NCI-H2196 (cell line): ENCODE data around the gene DCAKD.

Source experiments
- DNase-seq: peaks from one replicate; lab custom pipeline; 2025; ENCODE audit not compliant: unreplicated experiment; lab: John Stamatoyannopoulos, UW

DCAKD gene

DNA sequence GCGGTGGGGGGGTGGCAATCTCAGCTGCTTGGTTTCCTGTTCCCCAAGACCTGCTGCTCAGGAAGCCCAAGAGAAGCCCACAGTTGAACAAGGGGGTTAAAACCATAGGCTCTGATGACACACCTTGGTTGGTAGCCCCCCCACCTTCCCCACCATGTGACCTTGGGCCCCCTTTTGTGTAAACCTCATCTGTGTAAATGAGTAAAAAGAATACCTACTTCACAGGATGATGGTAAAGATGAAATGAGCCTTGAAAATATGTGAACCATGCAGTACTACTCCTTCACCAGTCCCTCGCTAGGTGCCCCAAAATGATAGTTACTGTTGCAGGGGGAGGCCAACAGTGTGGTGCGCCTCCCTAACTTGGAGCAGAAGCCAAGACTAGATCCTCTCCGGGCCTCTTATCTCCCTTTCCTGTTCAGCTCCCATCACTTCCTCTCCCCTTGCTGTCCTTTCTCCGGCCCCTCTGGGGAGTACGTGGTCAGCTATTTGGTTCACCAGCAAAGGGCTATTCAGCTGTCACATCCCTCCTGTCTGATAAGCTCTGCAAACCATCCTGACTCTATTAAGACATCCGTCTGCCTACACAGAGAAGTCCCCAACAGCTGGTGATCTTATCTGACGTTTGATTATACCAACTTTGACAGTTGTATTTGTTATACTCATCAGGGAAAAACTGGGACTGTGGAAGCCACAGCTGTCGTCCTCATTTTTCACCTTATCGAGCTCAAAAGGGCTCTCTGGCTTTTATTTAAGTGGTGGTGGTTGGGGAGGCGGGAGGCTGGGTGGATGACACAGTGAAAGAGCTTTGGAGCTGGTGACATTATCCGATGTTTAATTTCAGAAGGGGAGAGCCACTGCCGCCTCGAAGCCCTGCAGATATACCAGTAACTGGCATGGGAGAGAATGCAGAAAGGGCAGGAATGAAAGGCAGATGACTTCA is 19.9 kb downstream of the DCAKD start:
- no peak for DNase-seq

DNA sequence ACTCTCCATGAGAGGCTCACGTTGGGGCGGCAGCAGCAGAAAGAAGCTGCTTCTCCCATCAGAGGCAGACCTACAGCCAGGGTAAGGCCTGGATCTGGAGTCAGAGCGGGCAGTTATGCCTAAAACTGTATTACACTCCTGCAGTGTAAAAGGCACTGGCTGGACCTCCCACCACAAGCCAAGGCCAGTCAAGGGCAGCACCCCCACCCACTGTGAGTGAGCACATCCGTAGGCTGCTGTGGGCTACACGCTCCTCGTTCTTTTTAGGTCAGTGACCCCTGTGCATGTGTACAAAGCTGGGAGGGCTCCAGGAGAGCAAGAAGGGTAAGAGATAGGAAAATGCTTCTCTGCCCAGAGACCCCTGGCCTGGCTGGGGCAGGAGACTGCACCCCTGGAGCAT is 20.7 kb downstream of the DCAKD start:
- DNase-seq: no peak

DNA sequence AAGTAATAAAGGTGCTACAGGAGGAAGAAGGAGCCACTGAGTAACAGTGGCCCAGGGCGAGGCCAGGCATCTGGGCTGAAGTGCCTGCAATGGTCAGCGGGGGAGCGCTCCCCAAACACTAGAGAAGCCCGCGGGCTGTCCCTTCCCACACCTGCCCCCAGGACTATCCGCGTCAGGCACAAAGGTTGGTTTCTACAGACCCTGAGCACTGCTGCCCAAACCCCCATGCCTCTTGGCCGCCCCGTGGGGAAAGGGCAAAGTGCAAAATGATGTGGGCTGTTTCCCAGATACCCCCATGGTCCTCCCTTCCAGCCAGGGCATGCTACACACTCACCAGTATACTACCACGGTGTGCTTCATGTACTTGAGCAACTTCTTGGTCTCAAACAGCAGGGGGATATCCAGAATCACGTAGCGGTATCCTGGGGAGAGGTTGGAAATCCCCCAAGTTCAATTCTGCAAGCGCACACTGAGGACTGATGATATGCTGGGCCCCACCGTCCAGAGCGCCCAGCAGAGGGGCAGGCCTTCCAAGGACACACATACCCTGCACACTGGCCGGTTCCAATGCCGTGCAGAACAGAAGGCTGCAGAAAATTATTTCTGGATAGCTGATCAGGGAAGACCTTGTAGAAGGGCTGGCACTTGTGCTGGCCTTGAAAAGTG is 21.5 kb downstream of the DCAKD start:
- DNase-seq: no peak

DNA sequence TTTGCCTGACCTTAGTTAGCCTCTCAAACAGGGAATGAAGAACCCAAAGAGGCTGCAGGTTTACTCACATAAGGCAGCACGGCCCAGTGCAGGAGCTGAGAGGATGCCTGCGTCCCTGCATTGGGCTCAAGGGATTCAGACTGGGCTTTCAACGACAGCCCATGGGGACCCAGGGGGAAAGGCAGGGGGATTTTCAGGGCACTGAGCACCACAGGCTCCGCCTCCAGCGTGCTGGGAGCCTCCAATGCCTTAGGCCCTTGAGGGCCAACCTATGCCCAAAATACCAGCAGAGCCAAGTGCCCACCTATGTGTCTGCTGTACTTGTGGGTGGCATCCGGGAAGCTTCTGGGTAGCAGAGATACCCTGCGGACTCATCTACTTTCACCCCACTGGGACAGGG is 22.3 kb downstream of the DCAKD start:
- DNase-seq: no peak

DNA sequence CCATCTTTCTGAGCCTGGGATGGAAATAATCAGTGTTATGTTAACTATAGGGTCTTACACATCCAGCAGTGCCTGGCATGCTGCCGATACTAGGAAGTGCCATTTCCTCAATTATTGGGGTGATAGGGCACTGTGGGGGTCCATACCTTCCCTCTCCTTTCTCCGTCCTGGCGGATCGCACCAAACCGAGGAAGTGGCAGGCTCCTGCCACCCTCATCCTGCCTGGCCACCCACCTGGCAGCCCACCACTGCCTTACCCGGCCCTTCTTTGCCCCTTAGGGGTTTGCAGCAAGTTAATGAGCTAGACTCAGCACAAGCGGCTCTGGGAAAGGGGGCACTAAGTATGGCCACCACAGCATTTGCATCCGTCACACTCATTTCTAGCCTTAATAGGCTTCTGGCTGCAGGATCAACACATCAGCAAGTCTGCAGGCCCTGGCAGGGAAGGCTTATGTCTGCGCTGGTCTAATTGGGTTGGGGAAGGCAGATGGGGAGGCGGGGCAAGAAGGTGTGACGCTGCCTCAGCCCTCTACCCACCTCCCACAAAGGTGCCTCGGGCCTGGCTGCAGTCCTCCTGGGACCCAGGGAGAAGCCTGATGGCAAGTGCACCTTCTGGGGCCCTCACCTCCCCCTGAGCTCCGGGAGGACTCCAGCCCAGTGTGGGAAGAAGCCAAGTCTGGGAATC is 28.6 kb downstream of the DCAKD start:
- no peak for DNase-seq

DNA sequence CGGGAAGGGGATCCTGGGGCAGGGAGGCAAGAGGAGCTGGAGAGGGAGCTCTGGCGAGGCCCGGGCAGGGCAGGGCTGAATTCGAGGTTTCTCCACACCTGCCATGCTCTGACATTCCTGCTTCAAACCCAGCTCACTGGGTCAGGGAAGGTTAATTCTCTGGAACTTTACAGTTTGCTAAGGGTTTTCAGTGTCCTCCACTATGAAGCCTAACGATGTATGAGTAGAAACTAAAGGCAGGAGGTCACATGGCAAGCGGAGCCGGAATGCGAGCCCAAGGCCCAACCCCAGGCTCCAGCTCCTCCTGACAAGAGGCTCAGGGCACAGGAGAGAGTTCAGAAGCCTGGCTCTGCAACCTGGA is 29.2 kb downstream of the DCAKD start:
- no peak for DNase-seq

DNA sequence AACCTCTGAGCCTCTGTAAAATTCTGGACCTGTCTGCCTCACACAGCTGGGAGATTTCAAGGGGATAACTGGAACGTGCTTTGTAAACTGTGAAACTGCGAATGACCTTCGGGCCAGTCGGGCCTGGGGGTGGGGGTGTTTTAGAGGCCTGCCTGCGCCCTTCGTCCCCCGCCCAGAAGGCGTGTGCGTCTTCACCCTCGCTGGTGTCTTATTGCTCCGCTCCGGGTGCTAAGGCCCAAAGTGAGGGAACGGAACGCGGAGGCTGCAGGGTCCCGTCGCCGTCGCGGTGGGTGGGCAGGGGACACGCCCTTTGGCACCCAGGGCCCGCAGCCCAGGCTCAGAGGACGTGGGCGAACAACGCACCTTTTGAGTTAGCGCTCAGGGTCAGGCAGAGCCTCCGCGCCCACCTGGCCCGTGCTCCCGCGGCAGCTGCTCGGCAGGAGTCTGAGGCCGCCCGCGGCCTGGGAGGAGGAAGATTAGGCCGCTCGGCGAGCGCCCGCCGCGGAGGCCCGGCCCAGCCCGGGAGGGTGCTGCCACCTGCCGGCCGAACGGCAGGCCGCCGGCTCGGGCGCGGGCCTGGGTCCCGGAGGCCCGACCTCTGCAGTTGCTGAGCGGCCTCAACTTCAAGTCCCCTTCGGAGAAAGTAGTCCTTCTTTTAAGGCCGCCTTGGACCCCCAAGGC is 29.7 kb downstream of the DCAKD start:
- peak; percentile 75 for DNase-seq

DNA sequence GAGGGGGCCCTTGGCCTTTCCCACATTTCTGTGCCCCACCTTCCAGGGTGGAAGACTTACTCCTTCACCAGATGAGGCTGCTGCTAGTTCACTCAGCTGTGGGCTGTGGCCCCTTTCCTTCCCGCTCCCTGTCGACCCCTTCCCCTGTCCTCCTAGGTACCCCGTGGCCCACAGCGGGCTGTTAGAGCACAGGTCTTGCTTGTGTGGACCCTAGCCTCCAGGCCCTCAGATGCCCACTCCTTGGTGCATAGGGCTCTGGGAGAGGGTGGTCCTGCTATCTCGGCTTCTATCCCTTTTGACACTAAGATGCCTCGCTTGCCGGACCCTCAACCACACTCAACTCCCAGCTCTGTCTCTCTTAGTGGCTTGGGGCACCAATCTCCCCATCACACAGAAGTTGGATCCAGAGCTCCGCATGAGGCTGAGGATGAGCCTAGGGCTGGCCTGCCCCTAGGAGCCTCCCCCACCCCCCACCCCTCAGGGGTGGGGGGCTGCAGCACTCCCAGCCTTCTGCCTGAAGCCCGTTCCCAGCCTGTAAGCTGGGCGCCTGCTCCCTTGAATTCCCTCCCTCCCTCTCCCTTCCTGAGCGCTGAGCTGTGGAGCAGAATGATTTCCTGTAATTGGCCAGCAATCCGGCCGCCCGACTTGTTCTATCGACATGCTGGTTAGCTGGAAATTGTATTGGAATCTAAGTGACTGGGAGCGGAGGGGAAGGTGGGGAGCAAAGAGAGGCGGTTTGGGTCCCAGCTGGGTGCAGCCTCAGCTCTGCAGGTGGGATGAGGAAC is 30.9 kb downstream of the DCAKD start:
- DNase-seq: no peak

DNA sequence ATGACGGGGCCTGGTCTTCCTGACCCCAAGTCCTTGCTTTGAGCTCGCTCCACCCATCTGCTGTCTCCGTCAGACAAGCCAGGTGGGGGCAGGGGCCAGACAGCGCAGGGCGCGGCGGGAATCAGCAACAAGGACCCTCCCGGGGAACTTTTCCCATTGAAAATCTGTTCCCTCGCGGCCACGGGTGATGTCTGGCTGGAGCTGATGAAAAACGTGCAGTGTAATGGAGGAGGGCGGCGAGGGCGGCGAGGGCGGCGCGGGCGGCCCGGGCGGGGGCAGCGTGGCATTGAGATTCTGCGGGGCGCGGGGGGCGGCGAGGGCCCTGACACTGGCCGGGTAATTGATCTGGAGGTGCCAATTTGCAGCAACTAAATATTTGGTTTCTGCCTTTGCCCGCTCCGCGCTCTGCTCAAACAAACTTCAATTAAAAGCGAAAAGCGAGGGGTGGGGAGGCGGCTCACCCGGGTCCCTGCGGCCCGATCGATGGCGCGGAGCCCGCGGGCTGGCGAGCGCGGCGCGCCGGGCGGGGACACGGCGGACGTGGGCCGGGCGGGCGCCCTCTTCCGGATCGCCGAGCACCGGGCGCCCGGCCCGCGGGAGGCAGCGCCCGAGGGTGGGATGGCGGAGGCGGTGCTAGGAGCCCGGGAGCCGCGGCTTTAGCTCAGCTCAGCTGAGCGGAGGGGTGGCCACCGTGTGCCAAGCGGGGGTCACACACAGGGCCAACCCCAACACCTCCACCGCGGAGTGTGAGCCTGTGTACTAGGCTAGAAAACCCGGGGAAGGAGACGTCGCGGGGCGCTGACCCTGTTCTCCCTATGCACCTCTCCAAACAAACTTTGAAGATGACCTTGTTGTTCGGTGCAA is 32.4 kb downstream of the DCAKD start:
- DNase-seq: peak; percentile 59

DNA sequence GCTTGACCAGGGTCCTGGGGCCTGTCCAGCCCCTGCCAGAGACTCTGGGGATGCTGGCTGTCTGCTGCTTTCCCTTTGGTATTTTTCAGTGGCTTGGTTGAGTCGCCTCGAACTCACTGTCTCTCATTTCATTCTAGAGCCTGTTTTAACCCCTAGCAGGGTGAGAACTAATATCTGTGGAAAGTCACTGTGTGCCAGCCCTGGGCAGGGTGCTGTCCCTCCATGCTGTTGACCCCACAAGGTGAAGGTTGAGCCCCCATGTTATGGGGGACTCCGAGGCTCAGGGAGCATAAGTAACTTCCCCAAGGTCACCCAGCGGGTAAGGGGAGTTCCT is 33.0 kb downstream of the DCAKD start:
- DNase-seq: no peak

DNA sequence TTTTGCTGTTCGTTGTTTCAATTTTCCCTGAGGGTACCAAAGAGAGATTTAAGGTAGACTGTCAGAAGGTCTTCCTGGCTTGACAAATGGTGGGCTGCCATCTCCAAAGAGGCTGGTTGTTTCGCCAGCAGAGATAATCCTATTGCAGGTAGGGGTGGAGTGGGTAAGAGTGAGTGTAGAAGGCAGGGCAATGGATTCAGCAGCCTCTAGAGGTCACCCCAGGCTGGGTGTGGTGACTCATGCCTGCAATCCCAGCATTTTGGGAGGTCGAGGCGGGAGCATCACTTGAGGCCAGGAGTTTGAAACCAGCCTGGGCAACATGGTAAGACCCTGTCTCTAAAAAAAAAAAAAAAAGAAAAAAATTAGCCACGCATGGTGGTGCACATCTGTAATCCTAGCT is 34.6 kb downstream of the DCAKD start:
- DNase-seq: no peak

DNA sequence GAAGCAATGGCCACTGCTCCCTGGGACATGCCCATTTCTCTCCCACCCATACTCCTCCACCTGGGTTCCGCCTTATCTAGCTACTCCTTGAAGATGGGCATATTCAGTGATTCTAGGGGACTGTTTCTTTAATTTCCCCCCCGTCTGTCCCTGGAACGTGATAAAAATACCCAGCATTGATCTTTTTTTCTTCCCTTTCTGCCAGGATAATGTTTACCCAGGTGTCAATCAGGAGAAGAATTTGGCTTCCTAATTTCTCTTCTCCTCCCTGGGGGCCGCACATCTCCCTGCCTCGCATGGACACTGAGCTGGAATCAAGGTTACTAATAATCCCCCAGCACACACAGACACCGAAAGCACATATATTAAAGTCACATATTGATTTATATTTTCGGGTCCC is 35.2 kb downstream of the DCAKD start:
- DNase-seq: no peak

DNA sequence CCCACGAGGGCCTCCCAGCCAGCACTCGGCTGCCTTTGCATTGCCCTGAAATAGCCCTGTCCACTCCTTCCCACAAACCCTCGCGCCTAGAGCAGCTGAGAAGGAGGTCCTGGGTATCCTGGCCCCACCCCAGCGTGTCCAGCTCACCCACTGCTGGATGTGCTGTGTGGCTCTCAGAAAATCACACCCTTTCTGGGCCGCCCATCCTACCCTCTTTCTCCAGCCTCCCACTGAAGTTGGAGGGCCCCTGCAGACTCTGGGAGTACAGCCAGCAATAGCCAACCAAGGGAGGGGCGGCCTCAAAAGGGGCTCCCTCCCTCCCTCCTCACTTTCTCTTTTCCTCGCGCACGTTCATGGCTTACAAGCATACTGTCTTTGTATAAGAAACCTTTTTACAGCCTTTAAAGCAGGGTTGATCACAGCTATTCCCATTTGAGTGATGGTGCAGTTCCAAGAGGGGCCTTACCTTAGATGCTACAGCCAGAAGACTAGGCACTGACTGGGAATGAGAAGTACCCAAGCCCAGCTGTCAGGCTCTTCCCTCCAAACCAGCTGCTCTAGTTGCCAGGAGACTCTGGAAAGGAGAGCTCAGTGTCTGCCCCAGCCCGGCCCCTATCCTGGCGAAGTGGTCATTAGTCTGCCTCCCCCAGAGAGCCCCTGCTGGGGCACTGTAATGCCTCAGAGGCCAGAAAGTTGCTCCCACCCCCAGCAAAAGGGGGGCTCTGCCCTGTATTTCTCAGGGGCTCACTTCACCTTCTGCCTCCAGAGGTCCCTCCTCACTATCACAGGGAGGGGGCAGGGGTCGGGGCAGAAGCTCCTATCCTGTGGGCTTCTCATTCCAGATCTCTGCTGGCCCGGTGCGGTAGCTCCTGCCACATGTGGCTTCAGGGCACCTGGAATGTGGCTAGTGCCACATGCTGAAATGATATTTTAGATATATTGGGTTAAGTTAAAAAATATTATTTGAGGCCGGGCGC is 38.1 kb downstream of the DCAKD start:
- DNase-seq: peak; percentile 13

DNA sequence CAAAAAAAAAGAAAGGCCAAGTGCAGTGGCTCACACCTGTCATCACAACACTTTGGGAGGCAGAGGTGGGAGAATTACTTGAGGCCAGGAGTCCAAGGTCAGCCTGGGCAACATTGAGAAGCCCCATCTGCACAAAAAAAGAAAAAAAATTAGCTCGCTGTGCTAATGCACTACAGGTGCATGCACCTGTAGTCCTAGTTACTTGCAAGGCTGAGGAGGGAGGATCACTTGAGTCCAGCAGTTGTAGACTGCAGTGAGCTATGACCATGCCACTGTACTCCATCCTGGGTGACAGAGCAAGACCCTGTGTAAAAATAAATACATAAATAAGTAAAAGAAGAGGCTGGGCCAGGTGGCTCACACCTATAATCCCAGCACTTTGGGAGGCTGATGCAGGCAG is 39.7 kb downstream of the DCAKD start:
- no peak for DNase-seq

DNA sequence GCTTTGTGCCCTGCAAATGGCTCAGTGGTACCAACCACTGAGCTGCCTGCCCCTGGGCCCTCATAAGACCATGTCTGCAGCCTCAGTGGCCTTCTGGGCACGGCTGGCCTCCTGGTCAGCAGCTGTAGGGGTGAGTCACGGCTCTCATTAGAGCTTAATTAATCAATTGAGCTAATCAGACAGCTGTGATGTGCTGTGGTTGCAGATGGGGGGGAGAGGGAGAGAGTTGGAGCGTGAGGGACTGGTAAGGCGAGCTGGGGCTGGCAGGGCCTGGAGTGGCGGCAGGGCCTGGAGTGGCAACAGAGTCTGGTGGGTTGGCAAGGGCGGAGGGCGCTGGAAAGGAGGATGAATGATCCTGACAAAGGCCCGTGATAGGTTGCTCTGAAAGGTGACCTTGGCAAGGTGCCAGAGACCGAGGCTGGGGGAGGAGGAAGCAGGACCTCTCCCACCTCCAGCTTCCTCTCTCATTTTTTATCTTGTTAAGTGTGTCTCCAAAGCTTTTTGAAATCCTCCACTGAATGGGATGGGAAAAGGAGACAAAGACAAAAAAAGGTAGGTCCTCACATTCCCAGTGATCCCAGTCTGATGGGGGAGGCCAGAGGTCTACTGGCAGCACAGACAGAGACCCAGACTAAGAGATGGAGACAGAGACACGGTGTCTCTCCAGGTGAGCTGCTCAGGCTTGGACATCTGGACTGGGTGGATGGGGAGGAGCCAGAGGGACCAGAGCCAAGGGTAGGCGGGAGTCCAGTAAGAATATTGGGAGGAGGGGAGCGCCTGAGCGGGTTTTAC is 41.6 kb downstream of the DCAKD start:
- DNase-seq: no peak

DNA sequence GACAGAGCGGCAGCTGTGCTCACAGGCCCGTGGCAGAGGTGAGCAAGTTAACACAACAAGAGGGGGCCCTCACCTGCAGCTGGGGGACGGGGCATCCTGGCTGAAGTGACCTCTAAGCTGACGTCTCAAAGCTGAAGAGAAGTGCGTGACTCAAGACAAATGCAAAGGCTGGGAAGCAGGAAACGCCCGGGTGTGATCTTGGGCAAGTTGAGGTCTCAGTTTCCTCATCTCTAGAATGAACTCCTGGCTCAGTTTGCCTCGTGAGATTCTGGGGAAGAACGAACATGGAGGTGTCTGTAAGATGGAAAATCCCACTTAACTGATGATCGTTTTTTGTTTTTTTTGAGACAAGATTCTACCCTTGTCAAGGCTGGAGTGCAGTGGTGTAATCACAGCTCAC is 43.2 kb downstream of the DCAKD start:
- no peak for DNase-seq

DNA sequence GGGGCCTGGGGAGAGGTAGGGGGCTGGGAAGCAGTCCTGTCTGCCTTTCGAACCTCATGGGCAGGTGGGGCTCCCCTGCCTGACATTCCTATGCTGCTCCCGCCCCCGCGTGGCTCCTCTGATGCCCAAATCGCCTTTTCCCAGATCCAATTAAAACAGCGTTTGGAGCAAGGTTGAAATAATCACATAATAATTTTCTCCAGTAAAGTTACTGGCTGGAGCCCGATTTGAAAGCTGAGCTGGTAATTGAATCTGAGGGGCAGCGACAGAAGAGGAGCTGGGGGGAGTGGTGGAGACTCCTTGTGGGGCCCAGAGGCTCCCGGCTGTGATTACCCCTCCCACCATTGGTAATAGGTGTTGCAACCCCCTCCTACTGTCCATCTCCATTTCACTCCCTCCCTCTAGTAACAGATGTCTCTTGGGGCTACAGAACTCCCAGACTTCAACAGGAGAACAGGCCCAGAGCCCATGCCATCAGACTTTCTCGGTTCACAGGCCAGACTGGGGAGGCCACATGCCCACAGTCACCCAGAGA is 44.4 kb downstream of the DCAKD start:
- DNase-seq: no peak

DNA sequence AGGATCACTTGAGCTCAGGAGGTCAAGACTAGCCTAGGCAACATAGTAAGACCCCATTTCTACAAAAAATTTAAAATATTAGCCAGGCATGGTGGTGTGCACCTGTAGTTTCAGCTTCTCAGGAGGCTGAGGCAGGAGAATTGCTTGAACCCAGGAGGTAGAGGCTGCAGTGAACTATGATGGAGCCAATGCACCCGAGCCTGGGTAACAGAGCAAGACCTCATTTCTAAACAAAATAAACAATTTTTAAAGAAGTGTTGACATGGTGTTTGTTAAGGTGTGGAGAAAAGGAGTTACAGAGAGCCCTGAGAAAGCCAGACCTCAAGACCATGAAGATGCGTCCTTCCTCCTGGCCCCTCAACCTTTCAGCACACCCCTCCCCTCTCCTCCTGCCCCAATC is 45.7 kb downstream of the DCAKD start:
- DNase-seq: no peak
